Fibroblast of the aortic adventitia (primary cell): ENCODE measurements around the gene ITGAE. TPM values are rescaled to one million over a fixed set of nuclear protein-coding genes. Genes with fewer than 3 reads are reported as not detected.

Source experiments
- DNase-seq: peaks from one replicate; pipeline ENCODE4 v3.0.0-alpha.2; 2010; ENCODE audit warnings: low read depth
- H3K4me3 ChIP-seq: 2 replicates; pipeline ENCODE4 v1.5.1; 2011; ENCODE audit warnings: low read depth, mild to moderate bottlenecking, control low read depth, low read length, moderate library complexity
- total RNA-seq: library from RNA; depleted of rRNA; stranded (reverse); fragments of >200 nt; gene quantifications from 2 replicates; pipeline ENCODE4 v1.2.3, GENCODE V29; 2012; ENCODE audit warnings: low replicate concordance
- TF ChIP-seq, protein P1 (sequence below): IDR thresholded peaks from 2 replicates; pipeline ENCODE4 v1.5.1; 2011; ENCODE audit warnings: mild to moderate bottlenecking, low read length, control low read depth, inconsistent platforms; ENCODE audit not compliant: insufficient read depth

The ITGAE gene
- total RNA-seq, 1 donor = 37.4 TPM

DNA sequence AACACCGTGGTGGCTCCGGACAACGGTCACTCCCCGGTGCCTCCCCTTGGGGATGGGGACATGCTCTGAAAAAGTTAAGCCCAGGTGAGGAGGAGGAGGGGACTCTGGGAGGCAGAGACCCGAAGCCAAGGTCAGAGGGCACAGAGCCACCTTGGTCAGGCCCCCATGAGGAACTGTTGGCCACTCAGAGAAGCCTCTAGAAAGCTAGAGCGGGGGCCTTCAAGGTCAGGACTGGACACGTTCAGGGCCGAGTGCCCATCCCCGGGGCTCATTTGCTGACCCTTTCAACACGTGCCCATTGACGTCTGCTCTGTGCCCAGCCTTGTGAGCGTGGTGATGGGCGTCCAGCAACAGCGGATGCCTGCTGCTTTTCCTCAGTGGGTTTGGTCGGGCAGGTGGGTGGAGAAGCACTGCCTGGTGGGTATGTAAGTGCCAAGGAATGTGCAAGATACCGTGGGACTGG is 39.0 kb downstream of the ITGAE start:
- no peak overlapping the region for H3K4me3 ChIP-seq
- DNase-seq = no peak
- TF ChIP-seq, protein P1, sequence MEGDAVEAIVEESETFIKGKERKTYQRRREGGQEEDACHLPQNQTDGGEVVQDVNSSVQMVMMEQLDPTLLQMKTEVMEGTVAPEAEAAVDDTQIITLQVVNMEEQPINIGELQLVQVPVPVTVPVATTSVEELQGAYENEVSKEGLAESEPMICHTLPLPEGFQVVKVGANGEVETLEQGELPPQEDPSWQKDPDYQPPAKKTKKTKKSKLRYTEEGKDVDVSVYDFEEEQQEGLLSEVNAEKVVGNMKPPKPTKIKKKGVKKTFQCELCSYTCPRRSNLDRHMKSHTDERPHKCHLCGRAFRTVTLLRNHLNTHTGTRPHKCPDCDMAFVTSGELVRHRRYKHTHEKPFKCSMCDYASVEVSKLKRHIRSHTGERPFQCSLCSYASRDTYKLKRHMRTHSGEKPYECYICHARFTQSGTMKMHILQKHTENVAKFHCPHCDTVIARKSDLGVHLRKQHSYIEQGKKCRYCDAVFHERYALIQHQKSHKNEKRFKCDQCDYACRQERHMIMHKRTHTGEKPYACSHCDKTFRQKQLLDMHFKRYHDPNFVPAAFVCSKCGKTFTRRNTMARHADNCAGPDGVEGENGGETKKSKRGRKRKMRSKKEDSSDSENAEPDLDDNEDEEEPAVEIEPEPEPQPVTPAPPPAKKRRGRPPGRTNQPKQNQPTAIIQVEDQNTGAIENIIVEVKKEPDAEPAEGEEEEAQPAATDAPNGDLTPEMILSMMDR = no peak

GRCh38 chr17:3761036-3761917 is 39.7 kb downstream of the ITGAE start:
- no peak for DNase-seq
- TF ChIP-seq, protein P1 = no peak
- no peak overlapping the region for H3K4me3 ChIP-seq

- TF ChIP-seq, protein P1 = no peak
- no peak overlapping the region for H3K4me3 ChIP-seq
- DNase-seq = no peak
Measured at GRCh38 chr17:3759597-3760216, 41.3 kb downstream of the ITGAE start.

GRCh38 chr17:3755335-3756030 is 45.5 kb downstream of the ITGAE start:
- TF ChIP-seq, protein P1 = no peak
- H3K4me3 ChIP-seq = no peak overlapping the region
- DNase-seq = no peak

GRCh38 chr17:3754458-3755334 is 46.3 kb downstream of the ITGAE start:
- H3K4me3 ChIP-seq = no peak overlapping the region
- DNase-seq = no peak
- TF ChIP-seq, protein P1 = no peak

DNA sequence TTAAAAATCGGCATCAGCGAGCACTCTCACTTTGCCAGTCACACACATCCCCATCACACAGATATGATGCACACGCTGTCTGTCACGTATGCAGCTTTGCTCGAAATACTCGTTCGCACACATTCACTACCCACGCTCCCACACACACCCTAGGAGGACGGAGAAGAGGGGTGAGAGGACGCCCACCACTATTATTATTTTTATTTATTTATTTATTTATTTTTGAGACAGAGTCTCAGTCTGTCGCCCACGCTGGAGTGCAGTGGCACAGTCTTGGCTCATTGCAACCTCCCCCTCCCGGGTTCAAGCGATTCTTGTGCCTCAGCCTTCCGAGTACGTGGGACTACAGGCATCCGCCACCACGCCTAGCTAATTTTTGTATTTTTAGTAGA is 46.9 kb downstream of the ITGAE start:
- no peak for DNase-seq
- no peak overlapping the region for H3K4me3 ChIP-seq
- TF ChIP-seq, protein P1 = no peak
